WTC11 (cell line): ENCODE measurements around the gene ASPHD2. TPM values are rescaled to one million over a fixed set of nuclear protein-coding genes. Genes with fewer than 3 reads are reported as not detected.

Source experiments
- ATAC-seq: fragments of 200-7000 bp; cut with Tn5 transposase; 2 replicates; pipeline ENCODE4 v1.10.0; 2021; ENCODE audit warnings: mild to moderate bottlenecking, moderate library complexity
- CTCF ChIA-PET: fragments of 300-600 bp; sonication (Branson Sonifier 250); formaldehyde crosslinking; loops from one replicate; lab custom pipeline; 2021; ENCODE audit warnings: antibody characterized with exemption; lab: Charles Lee
- POLR2A ChIA-PET: fragments of 350-600 bp; sonication (Branson Sonifier 250); formaldehyde crosslinking; loops from one replicate; lab custom pipeline; 2021; ENCODE audit warnings: antibody characterized with exemption; lab: Charles Lee
- DNase-seq: peaks from one replicate; pipeline ENCODE4 v3.0.0; 2021; ENCODE audit warnings: low spot score
- H3K27ac Mint-ChIP-seq: 2 replicates; pipeline ENCODE4 v1.8.0; 2021; ENCODE audit warnings: mixed read lengths
- H3K27me3 Mint-ChIP-seq: 2 replicates; pipeline ENCODE4 v1.8.0; 2021; ENCODE audit warnings: low read depth, mild to moderate bottlenecking, moderate library complexity, mixed read lengths
- H3K36me3 Mint-ChIP-seq: 2 replicates; pipeline ENCODE4 v1.8.0; 2021; ENCODE audit warnings: mixed read lengths
- H3K4me1 Mint-ChIP-seq: 2 replicates; pipeline ENCODE4 v1.8.0; 2022; ENCODE audit warnings: mixed read lengths
- H3K4me3 Mint-ChIP-seq: 2 replicates; pipeline ENCODE4 v1.8.0; 2021; ENCODE audit warnings: mild to moderate bottlenecking, moderate library complexity, mixed read lengths
- H3K9me3 Mint-ChIP-seq: 2 replicates; pipeline ENCODE4 v1.8.0; 2021; ENCODE audit warnings: mixed read lengths
- HMGA2 ChIP-seq: fragments of 250-450 bp; sonication (Bioruptor Pico); IDR thresholded peaks from 2 replicates; pipeline ENCODE4 v1.4.0; 2021; ENCODE audit warnings: mild to moderate bottlenecking, moderate library complexity
- NR3C1 ChIP-seq: sonication (generic); formaldehyde crosslinking; conservative IDR thresholded peaks from 2 replicates; pipeline ENCODE4 v1.8.1; 2023; ENCODE audit warnings: low read depth, mild to moderate bottlenecking, missing genetic modification reagents
- RELA ChIP-seq: sonication (generic); formaldehyde crosslinking; IDR thresholded peaks from 2 replicates; pipeline ENCODE4 v1.8.1; 2022; ENCODE audit warnings: missing genetic modification reagents, mild to moderate bottlenecking, borderline replicate concordance
- SMAD3 ChIP-seq: sonication (generic); formaldehyde crosslinking; IDR thresholded peaks from 2 replicates; pipeline ENCODE4 v1.8.0; 2022; ENCODE audit warnings: missing genetic modification reagents, mild to moderate bottlenecking, borderline replicate concordance
- ZNF263 ChIP-seq: sonication (generic); formaldehyde crosslinking; IDR thresholded peaks from 2 replicates; pipeline ENCODE4 v1.8.1; 2022; ENCODE audit warnings: low read depth, mild to moderate bottlenecking, moderate library complexity, missing genetic modification reagents
- ZNF317 ChIP-seq: sonication (generic); formaldehyde crosslinking; IDR thresholded peaks from 2 replicates; pipeline ENCODE4 v1.8.1; 2023; ENCODE audit warnings: low read depth, mild to moderate bottlenecking, moderate library complexity, missing genetic modification reagents, borderline replicate concordance
- total RNA-seq: library from RNA; stranded (reverse); gene quantifications from 3 replicates; pipeline ENCODE4 v1.2.3, GENCODE V29; 2021
- TF ChIP-seq, protein P1 (sequence below): sonication (generic); formaldehyde crosslinking; IDR thresholded peaks from 2 replicates; pipeline ENCODE4 v1.8.0; 2023; ENCODE audit warnings: mild to moderate bottlenecking, missing genetic modification reagents
- TF ChIP-seq, protein P2 (sequence below): sonication (generic); formaldehyde crosslinking; IDR thresholded peaks from 2 replicates; pipeline ENCODE4 v1.8.0; 2022; ENCODE audit warnings: mild to moderate bottlenecking, missing genetic modification reagents
- TF ChIP-seq, protein P3 (sequence below): sonication (generic); formaldehyde crosslinking; IDR thresholded peaks from 2 replicates; pipeline ENCODE4 v1.8.0; 2023; ENCODE audit warnings: missing genetic modification reagents, mild to moderate bottlenecking, borderline replicate concordance
- TF ChIP-seq, protein P4 (sequence below): fragments of 250-450 bp; sonication (Bioruptor Pico); IDR thresholded peaks from 2 replicates; pipeline ENCODE4 v1.9.0; 2021; ENCODE audit warnings: moderate library complexity, mild to moderate bottlenecking, inconsistent platforms, borderline replicate concordance

ASPHD2 gene
- total RNA-seq, 1 experiment from 2014 or later = 7.1 TPM

DNA sequence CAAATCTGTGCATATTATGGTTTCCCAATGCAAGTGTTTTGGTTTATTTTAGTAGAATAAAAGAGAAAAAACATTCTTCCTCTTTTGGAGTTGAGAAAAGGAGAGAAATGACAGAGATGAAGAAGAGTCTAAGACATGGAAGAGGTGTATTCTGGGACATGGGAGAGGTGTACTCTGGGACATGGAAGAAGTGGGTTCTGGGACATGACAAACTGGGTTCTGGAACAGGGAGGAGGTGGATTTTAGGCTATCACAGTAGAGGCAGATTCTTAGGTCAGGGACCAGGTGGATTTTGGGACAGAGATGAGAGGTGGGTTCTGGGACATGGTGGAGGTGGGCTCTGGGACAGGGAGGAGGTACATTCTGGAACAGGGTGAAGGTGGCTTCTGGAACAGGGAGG lies 2.1 kb upstream of the ASPHD2 start:
- Mint-ChIP-seq H3K4me3 (no peak overlapping the region), H3K4me1 (peaks cover 15% of the 10 kb centered on the region), H3K27ac (no peak overlapping the region), H3K27me3 (peaks cover 55% of the 10 kb centered on the region), H3K36me3 (no peaks in the 10 kb centered on the region), H3K9me3 (peaks cover 17% of the 10 kb centered on the region)
- no peak for ATAC-seq
- TF ChIP-seq, protein P1, sequence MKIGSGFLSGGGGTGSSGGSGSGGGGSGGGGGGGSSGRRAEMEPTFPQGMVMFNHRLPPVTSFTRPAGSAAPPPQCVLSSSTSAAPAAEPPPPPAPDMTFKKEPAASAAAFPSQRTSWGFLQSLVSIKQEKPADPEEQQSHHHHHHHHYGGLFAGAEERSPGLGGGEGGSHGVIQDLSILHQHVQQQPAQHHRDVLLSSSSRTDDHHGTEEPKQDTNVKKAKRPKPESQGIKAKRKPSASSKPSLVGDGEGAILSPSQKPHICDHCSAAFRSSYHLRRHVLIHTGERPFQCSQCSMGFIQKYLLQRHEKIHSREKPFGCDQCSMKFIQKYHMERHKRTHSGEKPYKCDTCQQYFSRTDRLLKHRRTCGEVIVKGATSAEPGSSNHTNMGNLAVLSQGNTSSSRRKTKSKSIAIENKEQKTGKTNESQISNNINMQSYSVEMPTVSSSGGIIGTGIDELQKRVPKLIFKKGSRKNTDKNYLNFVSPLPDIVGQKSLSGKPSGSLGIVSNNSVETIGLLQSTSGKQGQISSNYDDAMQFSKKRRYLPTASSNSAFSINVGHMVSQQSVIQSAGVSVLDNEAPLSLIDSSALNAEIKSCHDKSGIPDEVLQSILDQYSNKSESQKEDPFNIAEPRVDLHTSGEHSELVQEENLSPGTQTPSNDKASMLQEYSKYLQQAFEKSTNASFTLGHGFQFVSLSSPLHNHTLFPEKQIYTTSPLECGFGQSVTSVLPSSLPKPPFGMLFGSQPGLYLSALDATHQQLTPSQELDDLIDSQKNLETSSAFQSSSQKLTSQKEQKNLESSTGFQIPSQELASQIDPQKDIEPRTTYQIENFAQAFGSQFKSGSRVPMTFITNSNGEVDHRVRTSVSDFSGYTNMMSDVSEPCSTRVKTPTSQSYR = no peak
- no peak for DNase-seq
- CTCF ChIA-PET = no interaction called here
- POLR2A ChIA-PET = no interaction called here

DNA sequence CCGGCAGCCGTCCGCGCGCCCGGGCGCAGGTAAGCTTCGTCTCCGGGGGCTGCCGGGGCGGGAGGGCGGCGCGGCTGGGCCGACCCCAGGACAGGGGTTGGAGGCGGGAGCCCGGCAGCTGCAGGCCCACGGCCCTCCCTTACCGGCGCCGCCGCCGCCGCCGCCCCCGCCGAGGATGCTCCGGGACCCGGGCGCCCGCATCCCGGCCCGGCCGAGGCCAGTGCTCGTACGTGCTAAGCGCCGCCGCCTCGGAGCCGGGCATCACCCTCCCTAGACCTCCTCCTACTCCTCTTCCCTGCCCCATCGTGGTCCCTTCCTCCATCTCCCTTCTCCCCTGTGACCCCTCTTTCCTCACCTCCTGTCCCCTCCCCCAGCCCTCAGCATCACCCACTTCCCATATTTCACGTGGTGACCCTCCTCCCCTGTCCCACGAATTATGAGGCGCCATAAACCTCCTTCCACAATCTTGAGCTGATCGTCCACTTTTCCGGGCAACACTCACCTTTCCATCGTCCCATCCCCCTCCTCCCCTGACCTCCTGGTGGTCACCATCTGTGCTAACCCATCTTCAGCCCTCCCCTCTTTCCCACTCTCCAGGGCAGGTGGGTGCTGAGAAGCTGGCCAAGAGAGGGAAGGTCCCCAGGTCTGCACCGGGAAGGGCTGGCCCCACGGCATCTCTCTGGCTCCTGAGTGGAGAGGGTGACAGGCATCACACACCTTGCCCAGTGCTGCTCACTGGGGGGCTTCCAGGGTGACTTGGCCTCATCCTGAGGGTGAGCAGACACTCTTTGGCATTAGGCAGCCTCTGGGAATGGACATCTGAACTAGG lies 612 bp downstream of the ASPHD2 start:
- CTCF ChIA-PET = interaction anchor here (1.5 to 2.7 kb wide), 4 partner anchors 16 to 65 kb away, joined by 4 to 21 read pairs (median 8); no protein-coding TSS in a partner anchor
- H3K4me1 Mint-ChIP-seq = peaks cover 15% of the 10 kb centered on the region
- DNase-seq = peak; percentile 19
- peaks cover 6% of the 10 kb centered on the region; the same call in 1 of the 2 replicates for H3K36me3 Mint-ChIP-seq
- peak overlapping the region; percentile 85 for H3K4me3 Mint-ChIP-seq
- peaks cover 5% of the 10 kb centered on the region for H3K9me3 Mint-ChIP-seq
- peaks cover 44% of the 10 kb centered on the region for H3K27me3 Mint-ChIP-seq
- peak; percentile 38 for ATAC-seq
- POLR2A ChIA-PET = interaction anchor here (1.6 kb wide), 1 partner anchor 54 kb away, joined by 4 read pairs; the partner anchor contains the start of genes HPS4 and SRRD
- TF ChIP-seq ZNF317 (CRISPR knock-in tag) = 0 out of 2 replicates have a peak, but pooled peaks have one; percentile 33
- TF ChIP-seq, protein P2, sequence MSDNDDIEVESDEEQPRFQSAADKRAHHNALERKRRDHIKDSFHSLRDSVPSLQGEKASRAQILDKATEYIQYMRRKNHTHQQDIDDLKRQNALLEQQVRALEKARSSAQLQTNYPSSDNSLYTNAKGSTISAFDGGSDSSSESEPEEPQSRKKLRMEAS (CRISPR knock-in tag) = no peak
- no peak for TF ChIP-seq ZNF263 (CRISPR knock-in tag)
- no peak overlapping the region for H3K27ac Mint-ChIP-seq

DNA sequence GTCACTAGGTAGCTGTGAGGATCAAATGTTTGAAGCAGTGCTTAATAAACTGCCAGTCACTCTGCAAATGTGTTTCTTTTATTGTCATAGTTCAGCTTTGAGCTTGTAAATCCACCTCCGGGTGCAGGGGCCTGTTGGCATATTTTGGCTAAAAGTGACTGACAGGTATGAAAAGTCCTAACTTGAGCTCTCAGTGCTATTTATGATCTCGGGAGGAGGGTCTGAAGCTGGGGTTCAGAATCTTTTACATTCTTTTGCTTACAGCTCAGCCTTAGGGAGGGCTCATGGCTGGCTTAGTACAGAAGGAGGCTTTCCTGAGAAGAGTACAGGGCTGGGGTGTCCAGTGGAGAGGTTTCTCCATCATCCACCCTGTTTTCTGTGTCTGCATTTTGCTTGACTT lies 1.5 kb downstream of the ASPHD2 start:
- H3K27me3 Mint-ChIP-seq = peaks cover 43% of the 10 kb centered on the region
- peaks cover 5% of the 10 kb centered on the region for H3K9me3 Mint-ChIP-seq
- no peak overlapping the region for H3K27ac Mint-ChIP-seq
- peaks cover 15% of the 10 kb centered on the region for H3K4me1 Mint-ChIP-seq
- H3K4me3 Mint-ChIP-seq = peak overlapping the region; percentile 85
- ChIA-PET POLR2A (interaction anchor here (0.6 to 1.6 kb wide), 2 partner anchors 47 to 53 kb away, joined by 4 to 5 read pairs; partner anchors contain the start of genes HPS4 and SRRD), CTCF (interaction anchor here (1.6 to 2.7 kb wide), 3 partner anchors 15 to 66 kb away, joined by 4 to 21 read pairs (median 11); no protein-coding TSS in a partner anchor)
- DNase-seq (no peak), ATAC-seq (no peak)
- H3K36me3 Mint-ChIP-seq = peaks cover 6% of the 10 kb centered on the region; the same call in 1 of the 2 replicates
- no peak for TF ChIP-seq HMGA2 (CRISPR knock-in tag)
- no peak for TF ChIP-seq RELA
- TF ChIP-seq NR3C1 (CRISPR knock-in tag) = no peak
- TF ChIP-seq, all 79 proteins: peak for 0

DNA sequence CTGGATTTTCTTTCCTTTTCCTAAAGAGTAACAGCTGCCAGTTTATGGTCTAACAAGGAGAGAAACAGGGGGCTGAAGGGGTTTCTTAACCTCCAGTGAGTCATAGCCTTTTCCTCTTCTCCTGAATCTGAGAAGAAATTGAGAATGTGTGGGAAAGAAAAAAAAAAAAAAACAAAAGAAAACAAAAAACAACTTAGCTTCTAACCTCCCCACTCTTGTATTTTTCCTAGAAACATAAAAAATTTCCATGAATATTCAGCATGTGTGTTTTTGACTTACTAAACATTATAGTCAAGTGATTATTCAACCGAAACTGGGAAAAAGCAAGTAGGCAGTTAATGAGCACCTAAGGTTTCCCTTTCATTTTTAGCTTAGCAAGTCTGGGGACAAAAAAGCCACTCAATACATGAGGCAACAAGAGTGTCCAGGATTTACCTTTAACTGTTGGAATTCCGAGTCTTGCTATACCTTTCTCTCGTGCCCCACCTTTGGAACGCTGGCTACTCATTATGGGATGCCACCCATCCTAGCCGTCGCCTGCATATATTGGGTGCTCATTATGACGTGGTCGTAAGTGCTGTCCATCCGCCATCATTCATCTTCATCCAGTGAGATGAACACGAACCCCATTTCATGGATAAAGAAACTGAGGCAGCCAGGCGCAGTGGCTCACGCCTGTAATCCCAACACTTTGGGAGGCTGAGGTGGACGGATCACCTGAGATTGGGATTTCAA lies 2.4 kb downstream of the ASPHD2 start:
- DNase-seq = no peak
- Mint-ChIP-seq H3K27ac (no peak overlapping the region), H3K27me3 (peaks cover 35% of the 10 kb centered on the region), H3K9me3 (peaks cover 5% of the 10 kb centered on the region), H3K36me3 (peaks cover 6% of the 10 kb centered on the region; the same call in 1 of the 2 replicates), H3K4me1 (peaks cover 15% of the 10 kb centered on the region), H3K4me3 (peak overlapping the region; percentile 85; the same call in 1 of the 2 replicates)
- POLR2A ChIA-PET = interaction anchor here (1.6 kb wide), 1 partner anchor 52 kb away, joined by 4 read pairs; the partner anchor contains the start of genes HPS4 and SRRD
- CTCF ChIA-PET = interaction anchor here (1.6 to 2.7 kb wide), 3 partner anchors 15 to 66 kb away, joined by 4 to 21 read pairs (median 11); no protein-coding TSS in a partner anchor
- no peak for ATAC-seq
- TF ChIP-seq, protein P3, sequence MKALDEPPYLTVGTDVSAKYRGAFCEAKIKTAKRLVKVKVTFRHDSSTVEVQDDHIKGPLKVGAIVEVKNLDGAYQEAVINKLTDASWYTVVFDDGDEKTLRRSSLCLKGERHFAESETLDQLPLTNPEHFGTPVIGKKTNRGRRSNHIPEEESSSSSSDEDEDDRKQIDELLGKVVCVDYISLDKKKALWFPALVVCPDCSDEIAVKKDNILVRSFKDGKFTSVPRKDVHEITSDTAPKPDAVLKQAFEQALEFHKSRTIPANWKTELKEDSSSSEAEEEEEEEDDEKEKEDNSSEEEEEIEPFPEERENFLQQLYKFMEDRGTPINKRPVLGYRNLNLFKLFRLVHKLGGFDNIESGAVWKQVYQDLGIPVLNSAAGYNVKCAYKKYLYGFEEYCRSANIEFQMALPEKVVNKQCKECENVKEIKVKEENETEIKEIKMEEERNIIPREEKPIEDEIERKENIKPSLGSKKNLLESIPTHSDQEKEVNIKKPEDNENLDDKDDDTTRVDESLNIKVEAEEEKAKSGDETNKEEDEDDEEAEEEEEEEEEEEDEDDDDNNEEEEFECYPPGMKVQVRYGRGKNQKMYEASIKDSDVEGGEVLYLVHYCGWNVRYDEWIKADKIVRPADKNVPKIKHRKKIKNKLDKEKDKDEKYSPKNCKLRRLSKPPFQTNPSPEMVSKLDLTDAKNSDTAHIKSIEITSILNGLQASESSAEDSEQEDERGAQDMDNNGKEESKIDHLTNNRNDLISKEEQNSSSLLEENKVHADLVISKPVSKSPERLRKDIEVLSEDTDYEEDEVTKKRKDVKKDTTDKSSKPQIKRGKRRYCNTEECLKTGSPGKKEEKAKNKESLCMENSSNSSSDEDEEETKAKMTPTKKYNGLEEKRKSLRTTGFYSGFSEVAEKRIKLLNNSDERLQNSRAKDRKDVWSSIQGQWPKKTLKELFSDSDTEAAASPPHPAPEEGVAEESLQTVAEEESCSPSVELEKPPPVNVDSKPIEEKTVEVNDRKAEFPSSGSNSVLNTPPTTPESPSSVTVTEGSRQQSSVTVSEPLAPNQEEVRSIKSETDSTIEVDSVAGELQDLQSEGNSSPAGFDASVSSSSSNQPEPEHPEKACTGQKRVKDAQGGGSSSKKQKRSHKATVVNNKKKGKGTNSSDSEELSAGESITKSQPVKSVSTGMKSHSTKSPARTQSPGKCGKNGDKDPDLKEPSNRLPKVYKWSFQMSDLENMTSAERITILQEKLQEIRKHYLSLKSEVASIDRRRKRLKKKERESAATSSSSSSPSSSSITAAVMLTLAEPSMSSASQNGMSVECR (CRISPR knock-in tag) = no peak
- TF ChIP-seq SMAD3 (CRISPR knock-in tag) (no peak), ZNF317 (CRISPR knock-in tag) (no peak)
- TF ChIP-seq, protein P4, sequence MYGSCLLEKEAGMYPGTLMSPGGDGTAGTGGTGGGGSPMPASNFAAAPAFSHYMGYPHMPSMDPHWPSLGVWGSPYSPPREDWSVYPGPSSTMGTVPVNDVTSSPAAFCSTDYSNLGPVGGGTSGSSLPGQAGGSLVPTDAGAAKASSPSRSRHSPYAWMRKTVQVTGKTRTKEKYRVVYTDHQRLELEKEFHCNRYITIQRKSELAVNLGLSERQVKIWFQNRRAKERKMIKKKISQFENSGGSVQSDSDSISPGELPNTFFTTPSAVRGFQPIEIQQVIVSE (CRISPR knock-in tag) = no peak
